H1 (cell line): ENCODE results near the gene FGD4. TPM values are rescaled to one million over a fixed set of nuclear protein-coding genes. Genes with fewer than 3 reads are reported as not detected.

Experiments used
- CTCF ChIA-PET: fragments of 300-600 bp; sonication (Branson Sonifier 250); formaldehyde crosslinking; loops from one replicate; lab custom pipeline; 2021; ENCODE audit not compliant: partially characterized antibody; lab: Charles Lee
- POLR2A ChIA-PET: fragments of 300-600 bp; sonication (Branson Sonifier 250); formaldehyde crosslinking; loops from one replicate; lab custom pipeline; 2021; ENCODE audit warnings: inconsistent platforms; ENCODE audit not compliant: partially characterized antibody; lab: Charles Lee
- DNase-seq, 2 experiments: peaks; one replicate each; pipeline versions ENCODE4 v3.0.0 to v3.0.0-alpha.2; 2010 to 2022; ENCODE audit warnings: low spot score in 2 of 2, low read depth in 1 of 2, mixed read lengths in 1 of 2
- FAIRE-seq: peaks from 2 replicates; lab custom pipeline; 2011; peaks lifted over from hg19 to GRCh38; lab: Jason Lieb, UNC
- H2AFZ ChIP-seq: 2 replicates; pipeline ENCODE4 v1.8.1; 2012; ENCODE audit warnings: low read length, inconsistent platforms
- H2AK5ac ChIP-seq: 2 replicates; pipeline ENCODE4 v1.6.1; 2013; ENCODE audit warnings: low read depth, low read length
- H2BK120ac ChIP-seq: replicated peaks from 2 replicates; pipeline ENCODE3; 2013; ENCODE audit warnings: low read depth, low read length, inconsistent platforms
- H2BK12ac ChIP-seq: 2 replicates; pipeline ENCODE4 v1.6.1; 2013; ENCODE audit warnings: low read depth, low read length
- H2BK15ac ChIP-seq: 2 replicates; pipeline ENCODE4 v1.6.1; 2013; ENCODE audit warnings: low read length
- H2BK20ac ChIP-seq: 2 replicates; pipeline ENCODE4 v1.6.1; 2013; ENCODE audit warnings: low read length
- H2BK5ac ChIP-seq: 2 replicates; pipeline ENCODE4 v1.6.1; 2013; ENCODE audit warnings: low read depth, low read length
- H3K14ac ChIP-seq: 2 replicates; pipeline ENCODE4 v1.6.1; 2013; ENCODE audit warnings: inconsistent platforms; ENCODE audit not compliant: insufficient read length
- H3K18ac ChIP-seq: 2 replicates; pipeline ENCODE4 v1.6.1; 2013; ENCODE audit warnings: low read length; ENCODE audit errors: extremely low read depth
- H3K23ac ChIP-seq: 2 replicates; pipeline ENCODE4 v1.6.1; 2013; ENCODE audit warnings: inconsistent platforms; ENCODE audit not compliant: insufficient read length
- H3K23me2 ChIP-seq: 2 replicates; pipeline ENCODE4 v1.6.1; 2013; ENCODE audit warnings: low read depth, low read length
- H3K27ac ChIP-seq: 2 replicates; pipeline ENCODE4 v1.6.1; 2011; ENCODE audit warnings: low read depth, low read length, inconsistent platforms
- H3K27me3 ChIP-seq, 4 experiments: replicated peaks in 1 of 4; 1 replicate in 1 of 4; 2 replicates in 3 of 4; pipeline versions ENCODE4 v1.6.1 to v1.8.1; 2011 to 2013; ENCODE audit warnings: low read length in 3 of 4, mild to moderate bottlenecking in 3 of 4, inconsistent platforms in 2 of 4, mixed read lengths in 2 of 4, moderate library complexity in 1 of 4; ENCODE audit not compliant: control insufficient read depth in 3 of 4, insufficient read depth in 3 of 4; ENCODE audit errors: extremely low read depth in 1 of 4
- H3K36me3 ChIP-seq, 4 experiments: 2 replicates each; pipeline versions ENCODE4 v1.6.1 to v1.8.1; 2011 to 2013; ENCODE audit warnings: mild to moderate bottlenecking in 4 of 4, low read length in 3 of 4, moderate library complexity in 2 of 4, control low read depth in 1 of 4, inconsistent platforms in 1 of 4; ENCODE audit not compliant: insufficient read depth in 4 of 4, control insufficient read depth in 2 of 4
- H3K4ac ChIP-seq: replicated peaks from 2 replicates; pipeline ENCODE3; 2013; ENCODE audit warnings: low read length, low read depth, mixed read lengths, inconsistent platforms; ENCODE audit not compliant: insufficient read length
- H3K4me1 ChIP-seq, 4 experiments: replicated peaks in 1 of 4; 1 replicate in 1 of 4; 2 replicates in 3 of 4; pipeline versions ENCODE4 v1.6.1 to v1.8.1; 2011 to 2013; ENCODE audit warnings: low read length in 3 of 4, inconsistent platforms in 2 of 4, mixed read lengths in 1 of 4; ENCODE audit not compliant: insufficient read depth in 4 of 4, control insufficient read depth in 3 of 4
- H3K4me2 ChIP-seq, 2 experiments: 2 replicates each; pipeline versions ENCODE4 v1.6.1 to v1.8.1; 2011 to 2013; ENCODE audit warnings: low read depth in 2 of 2, low read length in 2 of 2, control low read depth in 1 of 2, inconsistent platforms in 1 of 2, mild to moderate bottlenecking in 1 of 2; ENCODE audit not compliant: insufficient read depth in 1 of 2
- H3K4me3 ChIP-seq, 4 experiments: fragments of 200-600, 300-600 bp in 1 of 4; sonication (generic), shearing (Covaris generic), sonication (Bioruptor Twin) in 1 of 4; 2 replicates each; pipeline versions ENCODE4 v1.5.1 to v1.8.1; 2011 to 2016; ENCODE audit warnings: low read length in 4 of 4, low read depth in 3 of 4, control low read depth in 2 of 4, inconsistent platforms in 2 of 4, mild to moderate bottlenecking in 2 of 4, mixed read lengths in 1 of 4, moderate library complexity in 1 of 4; ENCODE audit not compliant: insufficient read depth in 2 of 4; ENCODE audit errors: extremely low read depth in 1 of 4
- H3K56ac ChIP-seq: replicated peaks from 2 replicates; pipeline ENCODE3; 2013; ENCODE audit warnings: low read depth, mild to moderate bottlenecking, mixed read lengths, low read length, inconsistent platforms; ENCODE audit not compliant: insufficient read length
- H3K79me1 ChIP-seq: 2 replicates; pipeline ENCODE4 v1.6.1; 2013; ENCODE audit warnings: low read depth, low read length, control low read depth
- H3K79me2 ChIP-seq, 2 experiments: 2 replicates each; pipeline versions ENCODE4 v1.6.1 to v1.8.1; 2012 to 2013; ENCODE audit warnings: low read length in 2 of 2, mild to moderate bottlenecking in 2 of 2, inconsistent platforms in 1 of 2; ENCODE audit not compliant: insufficient read depth in 2 of 2, control insufficient read depth in 1 of 2
- H3K9ac ChIP-seq, 4 experiments: replicated peaks in 1 of 4; 1 replicate in 1 of 4; 2 replicates in 3 of 4; pipeline versions ENCODE4 v1.6.1 to v1.8.1; 2011 to 2013; ENCODE audit warnings: low read depth in 3 of 4, low read length in 3 of 4, control low read depth in 2 of 4, mild to moderate bottlenecking in 2 of 4, moderate library complexity in 2 of 4, inconsistent platforms in 1 of 4; ENCODE audit errors: extremely low read depth in 1 of 4
- H3K9me3 ChIP-seq, 2 experiments: 2 replicates each; pipeline versions ENCODE4 v1.6.1 to v1.8.1; 2012 to 2013; ENCODE audit warnings: mild to moderate bottlenecking in 2 of 2, moderate library complexity in 2 of 2, control low read depth in 1 of 2, inconsistent platforms in 1 of 2, low read depth in 1 of 2, low read length in 1 of 2, mixed read lengths in 1 of 2; ENCODE audit not compliant: insufficient read depth in 2 of 2
- H4K20me1 ChIP-seq, 2 experiments: replicated peaks in 1 of 2; 2 replicates each; pipeline versions ENCODE3 to v1.8.1; 2011 to 2013; ENCODE audit warnings: inconsistent platforms in 2 of 2, low read length in 2 of 2, mild to moderate bottlenecking in 1 of 2; ENCODE audit not compliant: insufficient read depth in 2 of 2, control insufficient read depth in 1 of 2
- H4K5ac ChIP-seq: 2 replicates; pipeline ENCODE4 v1.6.1; 2013; ENCODE audit warnings: low read length, low read depth, mixed read lengths, inconsistent platforms; ENCODE audit not compliant: insufficient read length
- H4K8ac ChIP-seq: 2 replicates; pipeline ENCODE4 v1.8.0; 2013; ENCODE audit warnings: mild to moderate bottlenecking, moderate library complexity, low read length, inconsistent platforms; ENCODE audit not compliant: insufficient read depth; ENCODE audit errors: extremely low read depth
- H4K91ac ChIP-seq: replicated peaks from 2 replicates; pipeline ENCODE3; 2013; ENCODE audit warnings: low read length, mixed read lengths, inconsistent platforms; ENCODE audit not compliant: insufficient read length
- CEBPB ChIP-seq: IDR thresholded peaks from 2 replicates; pipeline ENCODE4 v1.6.1; 2012; ENCODE audit warnings: low read depth, low read length
- CREB1 ChIP-seq: IDR thresholded peaks from 2 replicates; pipeline ENCODE4 v1.6.1; 2012; ENCODE audit warnings: inconsistent platforms
- GTF2F1 ChIP-seq: IDR thresholded peaks from 2 replicates; pipeline ENCODE4 v1.6.1; 2012; ENCODE audit warnings: low read depth, low read length, improper control_type of control experiment, borderline replicate concordance
- HDAC6 ChIP-seq: IDR thresholded peaks from one replicate; pipeline ENCODE4 v1.7.1; 2012; ENCODE audit warnings: low read depth, mild to moderate bottlenecking, inconsistent platforms, low read length, moderate library complexity
- JUN ChIP-seq: IDR thresholded peaks from 2 replicates; pipeline ENCODE4 v1.6.1; 2011; ENCODE audit warnings: low read depth, mild to moderate bottlenecking, improper control_type of control experiment, low read length
- JUND ChIP-seq: IDR thresholded peaks from 2 replicates; pipeline ENCODE4 v1.6.1; 2011; ENCODE audit warnings: mild to moderate bottlenecking, improper control_type of control experiment, low read length
- KDM4A ChIP-seq: IDR thresholded peaks from one replicate; pipeline ENCODE4 v1.7.1; 2012; ENCODE audit warnings: low read depth, mild to moderate bottlenecking, moderate library complexity, low read length, inconsistent platforms; ENCODE audit not compliant: severe bottlenecking
- KDM5A ChIP-seq: fragments of 200-600 bp; IDR thresholded peaks from 2 replicates; pipeline ENCODE4 v1.7.1; 2012; ENCODE audit warnings: mild to moderate bottlenecking, low read length, inconsistent platforms, mixed read lengths
- NRF1 ChIP-seq: IDR thresholded peaks from 2 replicates; pipeline ENCODE4 v1.6.1; 2011; ENCODE audit warnings: mild to moderate bottlenecking, low read depth, low read length, improper control_type of control experiment
- PHF8 ChIP-seq: fragments of 200-600 bp; sonication (generic); conservative IDR thresholded peaks from 2 replicates; pipeline ENCODE4 v1.7.1; 2012; ENCODE audit warnings: low read depth, mild to moderate bottlenecking, inconsistent platforms, low read length, moderate library complexity
- RBBP5 ChIP-seq: IDR thresholded peaks from 2 replicates; pipeline ENCODE4 v1.7.1; 2012; ENCODE audit warnings: low read depth, mild to moderate bottlenecking, inconsistent platforms, low read length, moderate library complexity, borderline replicate concordance
- SUZ12 ChIP-seq: fragments of 200-600 bp; sonication (generic); IDR thresholded peaks from 2 replicates; pipeline ENCODE4 v1.6.1; 2012; ENCODE audit warnings: mild to moderate bottlenecking, inconsistent platforms, low read length, moderate library complexity, mixed read lengths
- TAF1 ChIP-seq: IDR thresholded peaks from 2 replicates; pipeline ENCODE4 v1.6.1; 2011; ENCODE audit warnings: mild to moderate bottlenecking, low read depth, low read length
- WGBS, 2 experiments: shearing (Covaris generic) in 1 of 2; methylation state at CpG; one replicate each; pipeline versions ENCODE4 v1.1.6 to v1.1.7; 2013 to 2015; ENCODE audit warnings: low lambda C conversion rate in 2 of 2, mixed read lengths in 2 of 2, inconsistent platforms in 1 of 2, low coverage in 1 of 2, missing lambda C conversion rate in 1 of 2; ENCODE audit not compliant: insufficient replicate concordance in 2 of 2, insufficient coverage in 1 of 2, insufficient read length in 1 of 2; ENCODE audit errors: extremely low coverage in 1 of 2, missing lambda C conversion rate in 1 of 2; 5-methylcytosine and 5-hydroxymethylcytosine counted together
- polyA plus RNA-seq, 7 experiments: library from polyadenylated mRNA; depleted of rRNA in 3 of 7; stranded (reverse) in 5 of 7; unstranded in 2 of 7; fragments of >200 nt in 5 of 7; fragments of 200-250 nt in 2 of 7; gene quantifications; 1 replicate in 5 of 7; 2 replicates in 1 of 7; 4 replicates in 1 of 7; pipeline versions ENCODE4 v1.2.1 to v1.2.3, GENCODE V29; 2011 to 2013; ENCODE audit warnings: missing spikeins in 2 of 7, mixed read lengths in 2 of 7
- total RNA-seq: library from RNA; stranded (reverse); fragmentation: NEBNext Ultra II Directional; extraction: Animal tissue kit (Norgen Biotek cat#: 25700); gene quantifications from 2 replicates; pipeline ENCODE4 v1.2.1, GENCODE V29; 2021

Gene FGD4
- total and polyA plus RNA-seq, 2 of the 8 experiments (the other 6 are each of a cell fraction or from before 2014, with no cell fraction given): 8.5 to 48.2 TPM

GRCh38 chr12:32379213-32379612 is 20.1 kb upstream of the FGD4 start:
- no peaks in the 10 kb centered on the region; a peak in 1 of 4 replicates for H3K9me3 ChIP-seq
- no peak overlapping the region for H3K27ac ChIP-seq
- no peaks in the 10 kb centered on the region for H3K36me3 ChIP-seq
- H3K23ac ChIP-seq: no peak overlapping the region
- H3K23me2 ChIP-seq: no peaks in the 10 kb centered on the region
- POLR2A ChIA-PET: interaction anchor here (1.2 to 1.4 kb wide), 3 partner anchors 21 to 134 kb away, joined by 3 to 4 read pairs (median 3); no protein-coding TSS in a partner anchor
- no peak overlapping the region for H3K18ac ChIP-seq
- DNase-seq (no peak), FAIRE-seq (no peak)
- no peak overlapping the region for H2BK120ac ChIP-seq
- no peaks in the 10 kb centered on the region for H3K79me1 ChIP-seq
- no peak overlapping the region for H2BK12ac ChIP-seq
- H3K4me3 ChIP-seq: no peak overlapping the region
- H4K91ac ChIP-seq: no peak overlapping the region
- no peak overlapping the region for H3K9ac ChIP-seq
- no peak overlapping the region for H4K8ac ChIP-seq
- no peak overlapping the region for H3K4me2 ChIP-seq
- CTCF ChIA-PET: interaction anchor here (1.3 to 1.9 kb wide), 2 partner anchors 14 to 21 kb away, joined by 5 to 8 read pairs; partner anchors contain the start of gene FGD4
- no peak overlapping the region for H3K56ac ChIP-seq
- no peak overlapping the region for H2BK20ac ChIP-seq
- H3K27me3 ChIP-seq: no peaks in the 10 kb centered on the region
- TF ChIP-seq JUND: no peak
- TF ChIP-seq GTF2F1: no peak
- no peak for TF ChIP-seq PHF8
- no peak for TF ChIP-seq TAF1
- no peak for TF ChIP-seq HDAC6
- no peak for TF ChIP-seq CEBPB
- TF ChIP-seq SUZ12: no peak
- TF ChIP-seq KDM5A: no peak
- TF ChIP-seq KDM4A: no peak
- TF ChIP-seq JUN: no peak
- no peak for TF ChIP-seq RBBP5
- TF ChIP-seq NRF1: no peak
- TF ChIP-seq CREB1: no peak
- H3K79me2 ChIP-seq: no peaks in the 10 kb centered on the region
- 90% methylated on average over 10 of the region's 10 CpGs; no CpG with 5 or more reads in 1 of the 2 experiments for WGBS, 2 experiments
- no peak overlapping the region for H3K4ac ChIP-seq
- H4K5ac ChIP-seq: no peak overlapping the region
- no peak overlapping the region for H2AFZ ChIP-seq
- no peak overlapping the region for H2AK5ac ChIP-seq
- no peak overlapping the region for H2BK15ac ChIP-seq
- no peaks in the 10 kb centered on the region for H4K20me1 ChIP-seq
- no peak overlapping the region for H3K14ac ChIP-seq
- H2BK5ac ChIP-seq: no peak overlapping the region
- peaks cover 0 to 8% (median 5%) of the 10 kb centered on the region in 4 experiments; a peak in 4 of 7 replicates for H3K4me1 ChIP-seq
